ENCODE measurements around the gene TIGIT.
"Not testable (repeated sequence)": the region's sequence is repeated elsewhere in the genome, so short reads cannot be mapped to it uniquely, and the experiment has no call there.

TIGIT gene

DNA sequence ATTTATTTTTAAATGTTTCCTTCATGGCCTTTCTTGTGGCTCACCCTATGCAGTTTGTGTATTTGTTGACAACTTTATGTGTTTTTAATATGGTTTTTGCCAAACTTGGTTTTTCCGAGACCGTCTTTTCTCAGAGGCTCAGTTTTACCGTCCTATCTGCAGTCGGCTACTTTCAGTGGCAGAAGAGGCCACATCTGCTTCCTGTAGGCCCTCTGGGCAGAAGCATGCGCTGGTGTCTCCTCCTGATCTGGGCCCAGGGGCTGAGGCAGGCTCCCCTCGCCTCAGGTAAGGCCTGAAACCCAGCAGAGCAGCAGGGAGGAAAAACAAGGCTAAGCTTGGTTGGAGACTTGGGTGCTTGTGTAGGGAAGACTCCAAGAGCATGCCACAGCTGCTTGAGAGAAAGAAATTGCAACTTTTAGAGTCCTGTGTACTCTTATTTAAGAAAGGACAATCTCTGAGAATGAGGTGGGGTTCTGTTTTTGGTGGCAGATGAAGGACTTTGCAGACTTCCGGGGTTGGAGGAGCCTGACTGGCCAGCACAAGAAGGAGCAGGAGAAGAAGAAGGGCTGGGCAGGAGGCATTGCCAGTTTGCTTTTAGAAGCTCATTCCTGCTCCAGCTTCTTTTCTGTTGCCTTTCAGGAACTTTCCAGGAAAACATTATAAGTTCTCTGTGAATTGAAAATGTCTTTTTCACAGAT lies at the start of gene TIGIT:
TIGIT (plus strand) TSS at position 191 of the 698 bp plus-strand sequence; CDS start at position 225, 34 bp downstream.
- no peak for DNase-seq

DNA sequence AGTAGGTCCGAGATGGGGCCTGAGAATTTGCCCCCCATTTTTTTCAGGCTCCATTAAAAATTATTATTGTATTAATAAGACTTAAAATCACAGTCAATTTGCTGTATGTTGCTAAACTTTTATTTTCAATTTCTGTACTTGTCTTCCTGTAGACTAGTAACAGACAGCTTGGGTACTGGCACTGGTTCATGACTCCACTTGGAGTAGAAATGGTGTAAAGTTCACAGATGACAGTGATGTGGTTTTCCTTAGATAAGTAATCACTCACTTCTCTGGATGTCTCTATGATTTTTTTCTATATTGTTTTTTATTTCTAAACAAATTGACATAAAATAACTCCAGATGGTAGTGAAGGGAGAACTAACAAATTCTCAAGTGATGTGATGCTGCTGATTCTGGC lies 40.9 kb upstream of the TIGIT start:
- DNase-seq = no peak

DNA sequence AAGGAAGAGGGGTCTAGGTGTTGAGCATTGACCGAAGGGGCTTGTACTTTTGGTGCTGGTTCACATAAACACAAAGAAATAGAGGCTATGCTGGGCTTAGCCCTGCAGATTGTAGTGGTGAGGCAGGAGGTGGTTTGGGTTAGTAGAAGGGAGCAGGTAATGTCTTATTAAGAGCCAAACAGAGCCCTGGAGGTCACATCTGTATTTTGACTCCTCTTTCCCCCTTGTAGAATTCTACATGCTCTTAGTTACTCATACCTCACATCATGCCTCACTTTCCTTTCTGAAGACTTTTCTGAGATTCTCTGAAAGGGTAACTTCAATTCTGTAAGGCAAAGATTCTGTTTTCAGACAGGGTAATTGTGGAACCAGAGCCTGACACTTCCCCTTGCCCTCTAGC lies 40.3 kb upstream of the TIGIT start:
- DNase-seq = no peak

DNA sequence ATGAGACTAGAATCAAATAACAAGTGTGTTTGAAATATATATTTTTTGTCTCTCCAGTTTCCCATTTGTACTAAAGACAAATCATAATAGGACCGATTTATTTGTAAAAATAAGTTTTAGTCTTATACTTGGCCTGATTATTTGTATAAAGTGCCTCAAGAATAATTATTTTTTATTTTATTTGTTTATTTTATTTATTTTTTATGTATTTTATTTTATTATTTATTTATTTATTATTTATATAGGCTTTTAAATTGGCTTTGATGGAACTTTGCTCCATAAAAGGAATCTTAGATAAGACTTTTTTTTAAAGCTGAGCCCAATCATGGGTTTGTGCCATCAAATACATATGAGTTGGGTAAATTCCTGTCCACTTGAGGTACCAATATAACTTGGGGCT lies 34.3 kb upstream of the TIGIT start:
- no peak for DNase-seq

DNA sequence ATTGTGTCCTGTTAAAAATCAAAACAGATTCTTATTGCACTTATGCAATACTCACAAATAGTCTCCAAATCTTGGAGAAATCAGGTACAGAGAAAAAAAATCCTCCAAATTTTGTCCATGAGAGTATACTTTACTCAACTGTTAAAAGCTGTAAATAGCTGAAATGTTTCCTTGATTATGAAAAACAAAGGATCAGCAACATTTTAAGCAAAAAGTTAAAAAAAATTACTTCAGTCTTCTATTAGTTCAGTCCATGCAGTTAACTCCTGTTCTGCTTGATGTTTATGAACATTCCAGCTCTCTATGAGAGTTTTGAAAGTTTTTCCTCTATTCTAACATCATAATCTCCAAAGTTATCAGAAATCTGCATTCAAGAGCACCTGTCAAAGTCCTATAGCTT lies 33.7 kb upstream of the TIGIT start:
- DNase-seq = no peak

DNA sequence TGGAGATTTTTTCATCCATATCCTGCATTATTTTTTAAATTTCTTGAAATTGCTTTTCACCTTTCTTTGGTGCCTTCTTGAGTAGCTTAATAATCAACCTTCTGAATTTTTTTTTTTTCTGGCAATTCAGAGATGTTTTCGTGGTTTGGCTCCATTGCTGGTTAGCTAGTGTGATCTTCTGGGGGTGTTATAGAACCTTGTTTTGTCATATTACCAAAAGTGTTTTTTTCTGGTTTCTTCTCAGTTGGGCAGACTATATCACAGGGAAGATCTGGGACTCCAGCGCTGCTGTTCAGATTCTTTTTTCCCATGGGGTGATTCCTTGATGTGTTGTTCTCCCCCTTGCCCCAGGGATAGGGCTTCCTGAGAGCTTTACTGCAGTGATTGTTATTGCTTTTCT lies 23.8 kb upstream of the TIGIT start:
- DNase-seq = no peak

DNA sequence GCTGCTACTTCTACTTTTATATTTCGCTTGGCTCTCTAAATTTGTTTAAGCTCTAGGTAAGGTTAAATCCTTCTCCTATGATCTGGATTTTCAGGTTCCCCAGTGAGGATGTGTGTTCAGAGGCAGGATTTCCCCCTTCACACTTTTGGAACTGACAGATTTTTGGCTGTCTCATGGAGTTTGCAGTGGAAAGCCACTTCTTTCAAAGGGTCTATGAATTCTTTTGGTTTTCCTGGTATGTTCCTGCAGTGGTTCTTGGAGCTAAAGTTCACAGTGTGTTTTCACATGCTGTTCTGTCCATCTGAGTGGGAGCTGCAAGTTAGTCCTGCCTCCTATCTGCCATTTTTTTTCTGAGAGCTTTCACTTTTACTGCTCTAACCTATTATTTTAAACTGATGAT lies 21.6 kb upstream of the TIGIT start:
- no peak for DNase-seq

DNA sequence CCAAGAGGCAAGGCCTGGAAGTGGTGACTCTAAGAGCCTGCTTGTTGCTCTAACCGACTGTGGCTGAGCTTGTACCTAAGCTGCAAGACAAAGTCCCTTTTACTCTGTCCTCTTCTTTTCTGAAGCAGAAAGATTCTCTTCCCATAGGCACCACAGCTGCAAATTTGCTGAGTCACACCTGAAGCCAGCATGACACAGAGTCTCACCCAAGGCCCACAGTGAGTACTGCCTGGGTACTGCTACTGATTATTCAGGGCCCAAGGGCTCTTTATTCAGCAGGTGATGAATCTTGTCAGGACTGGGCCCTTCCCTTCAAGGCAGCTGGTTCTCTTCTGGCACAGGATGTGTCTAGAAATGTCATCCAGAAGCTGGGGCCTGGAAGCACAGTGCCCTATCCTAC lies 18.9 kb upstream of the TIGIT start:
- DNase-seq = peak; percentile 3

DNA sequence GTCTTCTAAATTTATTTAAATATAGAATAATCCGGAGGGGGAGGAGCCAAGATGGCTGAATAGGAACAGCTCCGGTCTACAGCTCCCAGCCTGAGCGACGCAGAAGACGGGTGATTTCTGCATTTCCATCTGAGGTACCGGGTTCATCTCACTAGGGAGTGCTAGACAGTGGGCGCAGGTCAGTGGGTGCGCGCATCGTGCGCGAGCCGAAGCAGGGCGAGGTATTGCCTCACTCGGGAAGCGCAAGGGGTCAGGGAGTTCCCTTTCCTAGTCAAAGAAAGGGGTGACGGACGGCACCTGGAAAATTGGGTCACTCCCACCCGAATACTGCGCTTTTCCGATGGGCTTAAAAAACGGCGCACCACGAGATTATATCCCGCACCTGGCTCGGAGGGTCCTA lies 17.0 kb upstream of the TIGIT start:
- DNase-seq = not testable (repeated sequence)

DNA sequence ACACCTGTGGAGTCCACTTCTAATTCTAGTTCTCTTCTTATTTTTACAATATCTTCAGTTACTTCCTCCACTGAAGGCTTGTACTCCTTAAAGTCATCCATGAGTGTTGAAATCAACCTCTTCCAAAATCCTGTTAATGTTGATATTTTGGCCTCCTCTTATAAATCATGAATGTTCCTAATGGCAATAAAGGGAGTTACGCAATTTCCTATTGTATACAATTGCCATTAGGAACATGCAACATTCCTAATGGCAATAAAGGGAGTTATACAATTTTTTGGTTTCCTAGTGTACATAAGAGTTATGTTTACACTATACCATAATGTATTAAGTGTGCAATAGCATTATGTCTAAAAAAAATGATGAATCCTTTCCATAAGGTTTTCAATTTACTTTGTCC lies 9.2 kb upstream of the TIGIT start:
- DNase-seq = no peak

DNA sequence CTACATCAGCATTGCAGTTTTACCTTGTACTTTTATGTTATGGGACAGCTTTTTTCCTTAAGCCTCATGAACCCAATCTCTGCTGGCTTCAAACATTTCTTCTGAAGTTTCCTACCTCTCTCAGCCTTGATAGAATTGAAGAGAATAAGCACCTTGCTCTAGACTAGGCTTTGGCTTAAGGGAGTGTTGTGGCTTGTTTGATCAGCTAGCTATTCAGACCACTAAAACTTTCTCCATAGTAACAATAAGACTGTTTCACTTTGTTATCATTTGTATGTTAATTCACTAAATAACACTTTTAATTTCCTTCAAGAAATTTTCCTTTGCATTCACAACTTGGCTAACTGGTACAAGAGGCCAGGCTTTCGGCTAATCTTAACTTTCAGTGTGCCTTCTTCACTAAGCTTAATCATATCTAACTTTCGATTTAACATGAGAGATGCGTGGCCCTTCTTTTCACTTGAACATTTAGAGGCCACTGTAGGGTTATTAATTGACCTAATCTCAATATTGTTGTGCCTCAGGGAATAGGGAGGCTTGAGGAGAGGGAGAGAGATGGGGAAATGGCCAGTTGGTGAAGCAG lies 8.1 kb upstream of the TIGIT start:
- no peak for DNase-seq

DNA sequence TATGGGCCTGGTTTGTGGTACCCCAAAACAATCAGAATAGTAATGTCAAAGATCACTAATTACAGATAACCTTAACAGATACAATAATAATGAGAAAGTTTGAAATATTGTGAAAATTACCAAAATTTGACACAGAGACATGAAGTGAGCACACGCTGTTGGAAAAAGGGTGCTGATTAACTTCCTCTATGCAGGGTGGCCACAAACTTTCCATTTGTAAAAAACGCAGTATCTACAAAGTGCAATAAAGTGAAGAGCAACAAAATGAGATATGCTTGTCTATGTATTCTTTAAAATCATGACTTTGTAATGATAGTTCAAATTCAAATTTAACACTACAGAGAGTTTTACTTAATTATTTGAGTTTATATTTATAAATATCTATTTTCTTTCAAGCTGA lies 7.6 kb upstream of the TIGIT start:
- DNase-seq = no peak

DNA sequence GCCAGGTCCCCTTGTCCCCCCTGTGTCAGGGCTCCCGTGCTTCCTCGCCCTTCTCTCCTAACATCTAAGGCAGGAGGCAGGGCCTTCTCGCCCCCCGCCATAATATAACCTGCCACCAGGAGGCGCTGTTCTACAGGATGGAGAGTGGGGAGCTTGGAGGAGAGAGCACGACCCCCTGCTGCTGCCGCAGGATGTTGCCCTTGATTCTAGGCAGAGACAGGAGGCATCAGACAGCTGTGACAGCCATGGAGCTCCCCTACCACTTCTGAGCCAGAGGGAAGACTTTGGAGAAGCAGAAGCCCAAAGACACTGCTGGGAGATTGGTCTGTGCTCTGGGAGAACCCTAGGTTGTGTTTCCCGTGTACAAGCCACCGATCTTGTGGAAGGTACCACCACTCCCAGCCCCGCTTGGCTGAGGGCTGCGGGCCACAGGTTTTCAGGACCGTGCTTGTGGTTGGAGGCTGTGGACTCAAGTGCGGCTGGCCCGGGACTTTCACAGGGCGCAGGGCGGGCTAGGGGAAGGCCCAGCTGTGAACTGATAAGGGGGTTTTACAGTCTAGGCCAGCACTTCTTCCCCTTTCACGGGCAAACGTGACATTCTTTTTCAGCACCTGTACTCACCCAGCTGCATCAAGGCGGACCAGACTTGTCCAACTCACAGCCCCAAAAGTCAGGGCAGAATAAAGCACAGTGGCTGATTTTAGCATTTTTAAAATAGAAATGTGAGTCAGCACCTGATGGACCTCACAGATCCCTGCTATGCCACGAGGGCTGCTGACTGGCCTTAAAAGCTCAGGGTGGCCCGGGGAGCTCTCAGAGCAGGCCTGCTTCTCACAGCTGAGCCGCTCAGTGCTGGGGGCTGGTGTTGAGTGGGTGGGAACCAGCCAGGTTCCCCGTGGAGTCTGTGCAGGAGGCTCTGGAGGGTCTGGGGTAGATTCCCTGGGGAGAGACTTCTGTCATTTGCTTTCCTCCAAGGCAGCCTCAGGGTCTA lies 2.6 kb upstream of the TIGIT start:
- peak; percentile 32 for DNase-seq

DNA sequence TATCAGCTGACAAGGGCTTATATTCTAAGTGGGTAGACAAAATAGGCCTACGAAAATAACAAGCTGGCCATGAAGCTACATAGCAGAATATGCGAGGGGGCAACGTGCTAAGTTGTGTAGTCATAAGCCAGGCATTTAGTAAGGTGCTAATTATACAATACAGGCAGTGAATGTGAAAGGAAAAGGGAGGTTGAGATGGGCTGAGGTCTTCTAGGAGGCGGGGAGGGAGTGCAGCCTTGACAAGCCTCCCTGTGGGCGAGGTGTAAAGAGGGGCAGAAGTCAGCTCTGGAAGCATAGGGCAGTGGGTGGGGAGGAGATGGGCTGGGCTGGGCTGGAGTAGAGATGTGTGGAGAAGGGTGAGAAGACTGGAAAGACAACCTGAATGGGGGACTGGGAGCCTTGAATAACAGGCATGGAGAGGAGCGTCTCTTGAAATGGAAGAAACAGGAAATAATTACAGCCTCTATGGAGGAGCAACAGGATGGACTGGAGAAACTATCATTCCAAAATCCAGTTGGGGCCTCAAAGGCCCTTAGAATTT lies 1.2 kb downstream of the TIGIT start:
- DNase-seq = no peak

DNA sequence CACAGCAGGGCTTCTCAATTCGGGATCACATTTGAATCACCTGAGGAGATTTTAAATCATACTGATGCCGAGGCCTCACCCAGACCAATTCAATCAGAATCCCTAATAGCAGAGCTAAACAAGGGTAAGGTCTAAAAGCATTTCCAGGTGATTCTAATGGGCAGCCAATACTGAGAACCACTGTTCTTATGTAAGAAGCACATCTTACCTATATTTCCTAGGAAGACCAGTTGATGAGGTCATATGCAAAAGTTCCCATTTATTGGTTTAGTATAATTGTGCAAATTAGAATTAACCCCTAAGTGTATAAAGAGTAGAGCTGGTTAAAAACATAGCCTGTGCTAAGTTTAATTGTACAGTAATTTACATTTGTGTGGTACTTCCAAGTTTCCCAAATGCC lies 2.1 kb downstream of the TIGIT start:
- no peak for DNase-seq

DNA sequence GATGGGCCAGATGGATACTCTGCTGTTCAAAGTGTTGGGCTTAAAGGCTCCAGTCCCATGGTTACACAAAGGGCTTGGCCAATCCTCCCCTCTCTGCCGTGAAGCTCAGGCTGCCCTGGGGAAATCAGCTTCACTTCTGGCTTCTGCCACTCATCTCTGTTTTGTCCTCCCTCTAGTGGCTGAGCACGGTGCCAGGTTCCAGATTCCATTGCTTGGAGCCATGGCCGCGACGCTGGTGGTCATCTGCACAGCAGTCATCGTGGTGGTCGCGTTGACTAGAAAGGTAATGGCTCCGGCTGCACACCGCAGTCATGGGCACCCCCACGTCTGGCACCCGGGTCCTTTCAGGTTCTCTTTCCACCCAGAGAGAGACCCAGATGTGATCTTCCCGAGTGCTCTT lies 5.6 kb downstream of the TIGIT start:
- DNase-seq = peak; percentile 12

DNA sequence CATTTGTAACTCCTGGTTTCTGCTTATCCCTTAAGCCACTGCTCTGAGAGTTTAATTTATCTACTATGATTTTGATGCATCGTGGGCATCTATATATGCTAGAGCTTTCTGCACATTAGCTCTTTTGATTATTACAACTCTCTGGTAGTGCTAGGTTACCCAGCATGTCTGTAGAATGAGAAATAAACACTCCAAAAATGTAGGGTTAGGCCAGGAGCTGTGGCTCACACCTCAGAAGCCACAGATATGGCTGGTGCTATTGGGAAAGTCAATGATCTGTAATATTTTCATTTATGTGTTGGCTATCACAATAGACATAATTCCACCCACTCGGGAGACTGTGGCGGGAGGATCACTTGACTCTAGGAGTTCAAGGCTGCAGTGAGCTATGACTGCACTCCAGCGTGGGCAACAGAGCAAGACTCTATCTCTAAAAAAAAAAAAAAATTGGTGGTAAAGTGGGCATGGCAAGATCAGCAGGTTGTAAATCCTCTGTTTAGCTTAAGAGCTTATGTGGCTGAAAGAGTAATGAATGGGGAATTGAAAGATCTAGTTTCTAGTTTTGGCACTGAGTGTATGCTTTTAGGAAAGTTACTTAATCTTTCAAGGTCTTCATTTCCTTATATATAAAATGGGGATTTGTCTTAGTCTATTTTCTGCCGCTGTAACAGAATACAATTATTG lies 6.3 kb downstream of the TIGIT start:
- DNase-seq = no peak

DNA sequence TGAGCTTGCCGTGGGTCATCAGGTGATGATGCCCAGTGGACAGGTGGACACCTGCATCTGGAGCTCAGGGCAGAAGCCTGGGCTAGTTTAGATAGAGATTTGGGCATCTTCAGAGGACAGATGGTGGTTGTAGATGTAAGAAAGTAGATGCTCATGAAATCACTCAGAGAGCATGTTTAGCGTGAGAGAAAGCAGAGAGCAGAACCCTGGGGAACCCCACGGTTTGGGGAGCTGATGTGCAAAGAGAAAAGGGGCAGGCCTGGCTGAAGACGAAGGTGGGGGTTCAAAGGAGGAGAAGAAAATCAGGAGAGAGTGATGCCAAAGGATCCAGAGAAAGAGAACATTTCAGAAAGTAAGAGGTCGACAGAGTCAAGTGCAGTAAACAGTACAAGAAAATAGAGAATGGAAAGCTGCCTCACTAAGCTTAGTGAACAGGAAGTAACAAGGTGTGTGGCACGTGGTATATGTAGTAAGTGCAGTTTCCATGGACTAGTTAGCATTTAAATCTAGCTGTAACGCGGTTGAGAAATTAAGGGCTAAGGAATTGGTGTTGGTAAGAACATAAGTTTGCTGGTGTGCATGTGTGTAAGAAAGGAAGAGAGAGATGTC lies 13.5 kb downstream of the TIGIT start:
- DNase-seq = no peak

DNA sequence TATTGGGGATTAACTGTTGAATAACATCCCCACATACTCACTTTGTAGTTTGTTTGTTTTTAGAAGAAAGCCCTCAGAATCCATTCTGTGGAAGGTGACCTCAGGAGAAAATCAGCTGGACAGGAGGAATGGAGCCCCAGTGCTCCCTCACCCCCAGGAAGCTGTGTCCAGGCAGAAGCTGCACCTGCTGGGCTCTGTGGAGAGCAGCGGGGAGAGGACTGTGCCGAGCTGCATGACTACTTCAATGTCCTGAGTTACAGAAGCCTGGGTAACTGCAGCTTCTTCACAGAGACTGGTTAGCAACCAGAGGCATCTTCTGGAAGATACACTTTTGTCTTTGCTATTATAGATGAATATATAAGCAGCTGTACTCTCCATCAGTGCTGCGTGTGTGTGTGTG lies 14.0 kb downstream of the TIGIT start:
- no peak for DNase-seq

DNA sequence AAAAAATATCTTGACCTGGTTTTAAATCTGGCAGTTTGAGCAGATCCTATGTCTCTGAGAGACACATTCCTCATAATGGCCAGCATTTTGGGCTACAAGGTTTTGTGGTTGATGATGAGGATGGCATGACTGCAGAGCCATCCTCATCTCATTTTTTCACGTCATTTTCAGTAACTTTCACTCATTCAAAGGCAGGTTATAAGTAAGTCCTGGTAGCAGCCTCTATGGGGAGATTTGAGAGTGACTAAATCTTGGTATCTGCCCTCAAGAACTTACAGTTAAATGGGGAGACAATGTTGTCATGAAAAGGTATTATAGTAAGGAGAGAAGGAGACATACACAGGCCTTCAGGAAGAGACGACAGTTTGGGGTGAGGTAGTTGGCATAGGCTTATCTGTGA lies 14.5 kb downstream of the TIGIT start:
- DNase-seq = no peak

DNA sequence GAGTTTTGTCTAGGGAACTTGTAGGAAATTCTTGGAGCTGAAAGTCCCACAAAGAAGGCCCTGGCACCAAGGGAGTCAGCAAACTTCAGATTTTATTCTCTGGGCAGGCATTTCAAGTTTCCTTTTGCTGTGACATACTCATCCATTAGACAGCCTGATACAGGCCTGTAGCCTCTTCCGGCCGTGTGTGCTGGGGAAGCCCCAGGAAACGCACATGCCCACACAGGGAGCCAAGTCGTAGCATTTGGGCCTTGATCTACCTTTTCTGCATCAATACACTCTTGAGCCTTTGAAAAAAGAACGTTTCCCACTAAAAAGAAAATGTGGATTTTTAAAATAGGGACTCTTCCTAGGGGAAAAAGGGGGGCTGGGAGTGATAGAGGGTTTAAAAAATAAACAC lies 15.0 kb downstream of the TIGIT start:
- DNase-seq = no peak

DNA sequence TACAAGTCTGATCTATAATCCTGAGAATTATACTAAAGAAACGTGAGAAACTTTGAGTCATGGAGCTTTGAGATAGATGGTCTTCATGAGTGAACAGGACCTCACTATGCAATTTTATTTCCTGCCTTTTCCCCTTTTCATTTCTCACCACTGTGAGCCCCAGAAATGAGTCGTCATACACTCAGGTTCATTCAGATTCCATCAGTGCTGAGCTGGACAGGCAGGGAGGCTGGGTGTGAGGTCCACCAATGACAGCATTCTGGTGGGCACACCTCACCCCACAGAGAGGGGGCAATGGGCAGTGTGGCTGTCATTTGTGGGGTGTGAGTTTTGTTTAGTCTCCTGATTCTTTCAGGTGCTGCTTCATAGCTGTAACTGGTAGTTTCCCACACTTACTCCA lies 16.9 kb downstream of the TIGIT start:
- DNase-seq = no peak

DNA sequence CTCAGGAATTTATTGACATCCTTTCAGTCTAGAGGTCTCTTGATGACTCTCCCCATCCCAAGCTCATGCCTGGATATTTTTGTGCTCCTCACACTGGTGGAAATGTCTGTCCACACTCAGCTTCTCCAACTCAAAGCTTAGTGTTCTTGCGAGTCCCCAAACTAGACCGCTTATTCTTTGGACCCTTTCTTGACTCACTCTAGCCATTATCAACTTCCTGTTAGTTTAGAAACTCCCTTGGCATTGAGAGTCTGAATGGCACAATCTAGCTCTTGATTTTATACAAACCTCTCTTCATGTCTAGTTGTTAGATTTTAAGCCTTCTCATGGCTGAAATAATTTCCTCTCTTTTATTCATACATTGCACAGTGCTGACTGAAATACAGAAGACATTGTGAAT lies 19.6 kb downstream of the TIGIT start:
- DNase-seq = no peak
